Measurements from ENCODE around the gene TC2N.
A peak's percentile ranks its signal among the peaks of the same experiment; 100 is the strongest.
"Not testable (repeated sequence)": the region's sequence is repeated elsewhere in the genome, so short reads cannot be mapped to it uniquely, and the experiment has no call there.

The TC2N gene

GRCh38 chr14:91869556-91869955 lies 2.2 kb upstream of the TC2N start:
- no peak for DNase-seq (ENCODE audit: low spot score)

GRCh38 chr14:91866511-91867295 lies 633 bp downstream of the TC2N start:
- no peak for DNase-seq (ENCODE audit: low spot score)

GRCh38 chr14:91866061-91866460 lies 1.3 kb downstream of the TC2N start:
- no peak for DNase-seq (ENCODE audit: low spot score)

- no peak for DNase-seq (ENCODE audit: low spot score)
Measured at GRCh38 chr14:91862417-91862816, 4.9 kb downstream of the TC2N start.

- DNase-seq (ENCODE audit: low spot score), result no peak
Measured at GRCh38 chr14:91861091-91861490, 6.2 kb downstream of the TC2N start.

- no peak for DNase-seq (ENCODE audit: low spot score)
Measured at GRCh38 chr14:91860238-91860637, 7.1 kb downstream of the TC2N start.

- DNase-seq (ENCODE audit: low spot score), result no peak
Measured at GRCh38 chr14:91858536-91859275, 8.6 kb downstream of the TC2N start.

GRCh38 chr14:91857614-91858013 lies 9.7 kb downstream of the TC2N start:
- DNase-seq (ENCODE audit: low spot score), result no peak

- no peak for DNase-seq (ENCODE audit: low spot score)
Measured at GRCh38 chr14:91854327-91854934, 12.9 kb downstream of the TC2N start.

- DNase-seq (ENCODE audit: low spot score), result no peak
Measured at GRCh38 chr14:91851563-91851962, 15.8 kb downstream of the TC2N start.

- no peak for DNase-seq (ENCODE audit: low spot score)
Measured at GRCh38 chr14:91848504-91849001, 18.8 kb downstream of the TC2N start.

- no peak for DNase-seq (ENCODE audit: low spot score)
Measured at GRCh38 chr14:91847693-91848092, 19.6 kb downstream of the TC2N start.

- no peak for DNase-seq (ENCODE audit: low spot score)
Measured at GRCh38 chr14:91845652-91846051, 21.7 kb downstream of the TC2N start.

- DNase-seq (ENCODE audit: low spot score), result not testable (repeated sequence)
Measured at GRCh38 chr14:91845056-91845455, 22.3 kb downstream of the TC2N start.

GRCh38 chr14:91844029-91844428 lies 23.3 kb downstream of the TC2N start:
- DNase-seq (ENCODE audit: low spot score), result no peak

GRCh38 chr14:91843437-91843836 lies 23.9 kb downstream of the TC2N start:
- DNase-seq (ENCODE audit: low spot score), result no peak

- no peak for DNase-seq (ENCODE audit: low spot score)
Measured at GRCh38 chr14:91841065-91841464, 26.3 kb downstream of the TC2N start.

- DNase-seq (ENCODE audit: low spot score), result peak; percentile 65
Measured at GRCh38 chr14:91839749-91840148, 27.6 kb downstream of the TC2N start.

- no peak for DNase-seq (ENCODE audit: low spot score)
Measured at GRCh38 chr14:91837076-91837475, 30.3 kb downstream of the TC2N start.

- peak; percentile 90 for DNase-seq (ENCODE audit: low spot score)
Measured at GRCh38 chr14:91835920-91836843, 31.2 kb downstream of the TC2N start.

GRCh38 chr14:91835197-91835919 lies 32.0 kb downstream of the TC2N start:
- no peak for DNase-seq (ENCODE audit: low spot score)
